Peyer's patch (tissue), 4 donors: ENCODE results near the gene LRIG1.

Experiments
- CTCF ChIP-seq, 6 experiments: fragments of 450-650 bp in 4 of 6; fragments of 200-600 bp in 2 of 6; sonication (generic) in 1 of 6; IDR thresholded peaks; one replicate each; pipeline ENCODE4 v1.5.1; 2017 to 2019; ENCODE audit warnings: antibody characterized with exemption in 6 of 6, mild to moderate bottlenecking in 3 of 6, moderate library complexity in 1 of 6
- POLR2A ChIP-seq, 2 donors: fragments of 450-650 bp; IDR thresholded peaks; one replicate each; pipeline ENCODE4 v1.5.1; 2017; ENCODE audit warnings: antibody characterized with exemption in 2 of 2, mild to moderate bottlenecking in 2 of 2, moderate library complexity in 2 of 2

- TF ChIP-seq POLR2A (IDR thresholded peaks at IDR 0.05) (no peak), CTCF (IDR thresholded peaks at IDR 0.05) (no peak)
These were observed 145.4 kb downstream of the LRIG1 start for GRCh38 chr3:66355394-66355793.
